PC-3 (cell line): ENCODE results near the gene DHX34. TPM values are rescaled to one million over a fixed set of nuclear protein-coding genes. Genes with fewer than 3 reads are reported as not detected.

ENCODE experiments used
- ATAC-seq: fragments of 200-7000 bp; cut with Tn5 transposase; 2 replicates; pipeline ENCODE4 v1.9.1; 2020; ENCODE audit warnings: mild to moderate bottlenecking, moderate library complexity
- BruUV-seq: library from RNA; stranded (reverse); fragments of 400-500 nt; replicated peaks from 2 replicates; lab custom pipeline; 2021; lab: Mats Ljungman, UMichigan
- CTCF ChIA-PET: fragments of 300-600 bp; sonication (Branson Sonifier 250); formaldehyde crosslinking; loops from one replicate; lab custom pipeline; 2022; ENCODE audit warnings: antibody characterized with exemption; lab: Charles Lee
- POLR2A ChIA-PET: fragments of 300-600 bp; sonication (Branson Sonifier 250); formaldehyde crosslinking; loops from one replicate; lab custom pipeline; 2022; ENCODE audit warnings: antibody characterized with exemption; ENCODE audit not compliant: unreplicated experiment; lab: Charles Lee
- DNase-seq: peaks from one replicate; pipeline ENCODE4 v3.0.0-alpha.2; 2015
- H2AFZ ChIP-seq: fragments of 300-600 bp; sonication (generic); 2 replicates; pipeline ENCODE4 v1.6.0; 2016; ENCODE audit warnings: antibody characterized with exemption, low read length
- H3F3A ChIP-seq: fragments of 300-600 bp; sonication (generic); one replicate; pipeline ENCODE4 v1.6.0; 2017; ENCODE audit warnings: antibody characterized with exemption, low read length, control low read depth, mild to moderate bottlenecking; ENCODE audit not compliant: unreplicated experiment
- H3K27ac ChIP-seq: fragments of 300-600 bp; sonication (generic); 2 replicates; pipeline ENCODE4 v1.5.1; 2016; ENCODE audit warnings: mild to moderate bottlenecking, low read length
- H3K27me3 ChIP-seq: fragments of 300-600 bp; sonication (generic); 2 replicates; pipeline ENCODE4 v1.6.1; 2016; ENCODE audit warnings: low read length, mixed read lengths
- H3K36me3 ChIP-seq: fragments of 300-600 bp; sonication (generic); 2 replicates; pipeline ENCODE4 v1.6.1; 2016; ENCODE audit warnings: low read depth, mixed run types, low read length, mixed read lengths
- H3K4me1 ChIP-seq: fragments of 300-600 bp; sonication (generic); 2 replicates; pipeline ENCODE4 v1.5.1; 2016; ENCODE audit warnings: low read length; ENCODE audit not compliant: insufficient read depth
- H3K4me2 ChIP-seq: fragments of 300-600 bp; sonication (generic); 2 replicates; pipeline ENCODE4 v1.6.0; 2016; ENCODE audit warnings: low read length
- H3K4me3 ChIP-seq: fragments of 300-600 bp; sonication (generic); 2 replicates; pipeline ENCODE4 v1.5.1; 2016; ENCODE audit warnings: mild to moderate bottlenecking, low read length, mixed read lengths
- H3K79me2 ChIP-seq: fragments of 300-600 bp; sonication (generic); 2 replicates; pipeline ENCODE4 v1.6.1; 2017; ENCODE audit warnings: low read length, mixed read lengths
- H3K9ac ChIP-seq: fragments of 300-600 bp; sonication (generic); 2 replicates; pipeline ENCODE4 v1.6.0; 2016; ENCODE audit warnings: mild to moderate bottlenecking, low read length
- H3K9me2 ChIP-seq: fragments of 300-600 bp; sonication (generic); replicated peaks from 2 replicates; pipeline ENCODE4 v1.6.1; 2016; ENCODE audit warnings: mixed run types, low read length, mixed read lengths
- H3K9me3 ChIP-seq: fragments of 300-600 bp; sonication (generic); 2 replicates; pipeline ENCODE4 v1.6.1; 2016; ENCODE audit warnings: low read length, mixed read lengths
- H4K20me1 ChIP-seq: fragments of 300-600 bp; sonication (generic); 2 replicates; pipeline ENCODE4 v1.6.1; 2016; ENCODE audit warnings: low read length, mixed read lengths
- EZH2 ChIP-seq: fragments of 300-600 bp; sonication (generic); IDR thresholded peaks from one replicate; pipeline ENCODE4 v1.6.1; 2017; ENCODE audit warnings: antibody characterized with exemption, mild to moderate bottlenecking, low read length; ENCODE audit not compliant: unreplicated experiment
- EZH2phosphoT487 ChIP-seq: fragments of 300-600 bp; sonication (generic); IDR thresholded peaks from 2 replicates; pipeline ENCODE4 v1.6.1; 2018; ENCODE audit warnings: mild to moderate bottlenecking, antibody characterized with exemption, low read length, borderline replicate concordance
- intact Hi-C: fragments of 100-400 bp; cut with micrococcal nuclease; formaldehyde crosslinking; loops from 2 replicates; pipeline ENCODE4 v1.9.0; 2023
- total RNA-seq: library from RNA; depleted of rRNA; stranded (reverse); fragments of >200 nt; gene quantifications from 2 replicates; pipeline ENCODE4 v1.2.3, GENCODE V29; 2014
- TF ChIP-seq, protein P1 (sequence below): fragments of 300-600 bp; sonication (generic); conservative IDR thresholded peaks from 2 replicates; pipeline ENCODE4 v1.5.1; 2017; ENCODE audit warnings: antibody characterized with exemption, low read depth, mild to moderate bottlenecking, low read length

Gene DHX34
- total RNA-seq, 1 experiment from 2014 or later: 28.3 TPM

DNA sequence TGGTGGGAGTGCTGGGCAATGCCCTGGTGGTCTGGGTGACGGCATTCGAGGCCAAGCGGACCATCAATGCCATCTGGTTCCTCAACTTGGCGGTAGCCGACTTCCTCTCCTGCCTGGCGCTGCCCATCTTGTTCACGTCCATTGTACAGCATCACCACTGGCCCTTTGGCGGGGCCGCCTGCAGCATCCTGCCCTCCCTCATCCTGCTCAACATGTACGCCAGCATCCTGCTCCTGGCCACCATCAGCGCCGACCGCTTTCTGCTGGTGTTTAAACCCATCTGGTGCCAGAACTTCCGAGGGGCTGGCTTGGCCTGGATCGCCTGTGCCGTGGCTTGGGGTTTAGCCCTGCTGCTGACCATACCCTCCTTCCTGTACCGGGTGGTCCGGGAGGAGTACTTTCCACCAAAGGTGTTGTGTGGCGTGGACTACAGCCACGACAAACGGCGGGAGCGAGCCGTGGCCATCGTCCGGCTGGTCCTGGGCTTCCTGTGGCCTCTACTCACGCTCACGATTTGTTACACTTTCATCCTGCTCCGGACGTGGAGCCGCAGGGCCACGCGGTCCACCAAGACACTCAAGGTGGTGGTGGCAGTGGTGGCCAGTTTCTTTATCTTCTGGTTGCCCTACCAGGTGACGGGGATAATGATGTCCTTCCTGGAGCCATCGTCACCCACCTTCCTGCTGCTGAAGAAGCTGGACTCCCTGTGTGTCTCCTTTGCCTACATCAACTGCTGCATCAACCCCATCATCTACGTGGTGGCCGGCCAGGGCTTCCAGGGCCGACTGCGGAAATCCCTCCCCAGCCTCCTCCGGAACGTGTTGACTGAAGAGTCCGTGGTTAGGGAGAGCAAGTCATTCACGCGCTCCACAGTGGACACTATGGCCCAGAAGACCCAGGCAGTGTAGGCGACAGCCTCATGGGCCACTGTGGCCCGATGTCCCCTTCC is 28.9 kb upstream of the DHX34 start:
- no peaks in the 10 kb centered on the region for H4K20me1 ChIP-seq
- POLR2A ChIA-PET: no interaction called here
- no peak overlapping the region for H2AFZ ChIP-seq
- no peak for ATAC-seq
- no peaks in the 10 kb centered on the region for H3K27me3 ChIP-seq
- no TSS peak for BruUV-seq
- H3F3A ChIP-seq: no peaks in the 10 kb centered on the region
- no peaks in the 10 kb centered on the region for H3K9me3 ChIP-seq
- H3K9ac ChIP-seq: no peak overlapping the region
- H3K36me3 ChIP-seq: no peaks in the 10 kb centered on the region
- no peak overlapping the region for H3K4me3 ChIP-seq
- DNase-seq: no peak
- intact Hi-C loops: no loop called here
- H3K79me2 ChIP-seq: no peaks in the 10 kb centered on the region
- no peaks in the 10 kb centered on the region for H3K9me2 ChIP-seq
- CTCF ChIA-PET: no interaction called here
- TF ChIP-seq, protein P1, sequence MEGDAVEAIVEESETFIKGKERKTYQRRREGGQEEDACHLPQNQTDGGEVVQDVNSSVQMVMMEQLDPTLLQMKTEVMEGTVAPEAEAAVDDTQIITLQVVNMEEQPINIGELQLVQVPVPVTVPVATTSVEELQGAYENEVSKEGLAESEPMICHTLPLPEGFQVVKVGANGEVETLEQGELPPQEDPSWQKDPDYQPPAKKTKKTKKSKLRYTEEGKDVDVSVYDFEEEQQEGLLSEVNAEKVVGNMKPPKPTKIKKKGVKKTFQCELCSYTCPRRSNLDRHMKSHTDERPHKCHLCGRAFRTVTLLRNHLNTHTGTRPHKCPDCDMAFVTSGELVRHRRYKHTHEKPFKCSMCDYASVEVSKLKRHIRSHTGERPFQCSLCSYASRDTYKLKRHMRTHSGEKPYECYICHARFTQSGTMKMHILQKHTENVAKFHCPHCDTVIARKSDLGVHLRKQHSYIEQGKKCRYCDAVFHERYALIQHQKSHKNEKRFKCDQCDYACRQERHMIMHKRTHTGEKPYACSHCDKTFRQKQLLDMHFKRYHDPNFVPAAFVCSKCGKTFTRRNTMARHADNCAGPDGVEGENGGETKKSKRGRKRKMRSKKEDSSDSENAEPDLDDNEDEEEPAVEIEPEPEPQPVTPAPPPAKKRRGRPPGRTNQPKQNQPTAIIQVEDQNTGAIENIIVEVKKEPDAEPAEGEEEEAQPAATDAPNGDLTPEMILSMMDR: no peak
- no peak for TF ChIP-seq EZH2
- no peak overlapping the region for H3K27ac ChIP-seq
- H3K4me2 ChIP-seq: no peak overlapping the region
- peaks cover 3% of the 10 kb centered on the region; the same call in 1 of the 2 replicates for H3K4me1 ChIP-seq

DNA sequence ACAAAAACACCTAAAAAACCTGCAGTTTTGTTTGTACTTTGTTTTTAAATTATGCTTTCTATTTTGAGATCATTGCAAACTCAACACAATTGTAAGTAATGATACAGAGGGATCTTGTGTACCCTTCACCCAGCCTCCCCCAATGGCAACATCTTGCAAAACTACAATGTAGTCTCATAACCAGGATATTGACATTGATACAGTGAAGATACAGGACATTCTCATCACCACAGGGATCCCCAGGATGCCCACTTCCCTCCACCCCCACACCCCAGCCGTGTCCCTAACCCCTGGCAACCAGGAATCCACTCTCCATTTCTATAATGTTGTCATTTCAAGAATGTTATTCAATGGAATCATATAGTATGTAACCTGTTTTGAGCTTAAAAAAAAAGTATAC is 27.5 kb upstream of the DHX34 start:
- ATAC-seq (no peak), DNase-seq (no peak)
- H3K27ac ChIP-seq: no peak overlapping the region
- no peaks in the 10 kb centered on the region for H3K4me1 ChIP-seq
- no peaks in the 10 kb centered on the region for H3F3A ChIP-seq
- H4K20me1 ChIP-seq: no peaks in the 10 kb centered on the region
- H3K9me3 ChIP-seq: no peaks in the 10 kb centered on the region
- no peaks in the 10 kb centered on the region for H3K79me2 ChIP-seq
- H3K9me2 ChIP-seq: no peaks in the 10 kb centered on the region
- no peak for TF ChIP-seq EZH2
- no peak for TF ChIP-seq EZH2phosphoT487
- TF ChIP-seq, protein P1: no peak
- H3K9ac ChIP-seq: no peak overlapping the region
- H3K4me2 ChIP-seq: no peak overlapping the region
- POLR2A ChIA-PET: no interaction called here
- BruUV-seq: no TSS peak
- intact Hi-C loops: no loop called here
- H3K27me3 ChIP-seq: no peaks in the 10 kb centered on the region
- CTCF ChIA-PET: no interaction called here
- no peak overlapping the region for H3K4me3 ChIP-seq
- H2AFZ ChIP-seq: no peak overlapping the region
- H3K36me3 ChIP-seq: no peaks in the 10 kb centered on the region

DNA sequence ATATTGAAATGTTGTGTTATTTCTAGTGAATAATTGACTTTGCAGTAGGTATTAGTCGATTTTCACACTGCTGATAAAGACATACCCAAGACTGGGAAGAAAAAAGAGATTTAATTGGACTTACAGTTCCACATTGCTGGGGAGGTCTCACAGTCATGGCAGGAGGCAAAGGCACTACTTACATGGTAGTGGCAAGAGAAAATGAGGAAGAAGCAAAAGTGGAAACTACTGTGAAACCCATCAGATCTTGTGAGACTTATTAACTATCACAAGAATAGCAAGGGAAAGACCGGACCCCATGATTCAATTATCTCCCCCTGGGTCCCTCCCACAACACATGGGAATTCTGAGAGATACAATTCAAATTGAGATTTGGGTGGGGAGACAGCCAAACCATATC is 27.1 kb upstream of the DHX34 start:
- H3K4me1 ChIP-seq: no peaks in the 10 kb centered on the region
- TF ChIP-seq, protein P1: no peak
- TF ChIP-seq EZH2phosphoT487 (no peak), EZH2 (no peak)
- no peak overlapping the region for H2AFZ ChIP-seq
- CTCF ChIA-PET: no interaction called here
- no peaks in the 10 kb centered on the region for H3K79me2 ChIP-seq
- POLR2A ChIA-PET: no interaction called here
- no peaks in the 10 kb centered on the region for H4K20me1 ChIP-seq
- H3K27ac ChIP-seq: no peak overlapping the region
- H3K9me3 ChIP-seq: no peaks in the 10 kb centered on the region
- no peaks in the 10 kb centered on the region for H3F3A ChIP-seq
- H3K27me3 ChIP-seq: no peaks in the 10 kb centered on the region
- H3K4me2 ChIP-seq: no peak overlapping the region
- ATAC-seq (no peak), DNase-seq (no peak)
- intact Hi-C loops: no loop called here
- no peak overlapping the region for H3K9ac ChIP-seq
- no TSS peak for BruUV-seq
- H3K9me2 ChIP-seq: no peaks in the 10 kb centered on the region
- H3K36me3 ChIP-seq: no peaks in the 10 kb centered on the region
- H3K4me3 ChIP-seq: no peak overlapping the region
